Activated CD4-positive, alpha-beta T cell treated with anti-CD3 and anti-CD28 coated beads, Interleukin-2, amount 10 ng/mL, durations not matched to agents 7 days and 5 days (primary cell): ENCODE results near the gene HIGD1A. TPM values are rescaled to one million over a fixed set of nuclear protein-coding genes. Genes with fewer than 3 reads are reported as not detected.

Experiments used
- CTCF ChIA-PET: fragments of 350-600 bp; sonication (Branson Sonifier 250); formaldehyde crosslinking; loops from one replicate; lab custom pipeline; 2021; ENCODE audit warnings: antibody characterized with exemption; lab: Charles Lee
- POLR2A ChIA-PET: fragments of 350-600 bp; sonication (Branson Sonifier 250); formaldehyde crosslinking; loops from one replicate; lab custom pipeline; 2021; ENCODE audit warnings: antibody characterized with exemption; lab: Charles Lee
- DNase-seq: peaks from one replicate; pipeline ENCODE4 v3.0.0-alpha.2; 2020
- H3K27ac Mint-ChIP-seq: one replicate; pipeline ENCODE4 v1.8.0; 2021; ENCODE audit warnings: mild to moderate bottlenecking, moderate library complexity, mixed read lengths
- H3K27me3 Mint-ChIP-seq: one replicate; pipeline ENCODE4 v1.8.0; 2021; ENCODE audit warnings: mixed read lengths
- H3K36me3 Mint-ChIP-seq: one replicate; pipeline ENCODE4 v1.8.0; 2021; ENCODE audit warnings: low read depth, mixed read lengths
- H3K4me1 Mint-ChIP-seq: one replicate; pipeline ENCODE4 v1.8.0; 2021; ENCODE audit warnings: mixed read lengths
- H3K4me3 Mint-ChIP-seq: one replicate; pipeline ENCODE4 v1.8.0; 2021; ENCODE audit warnings: mild to moderate bottlenecking, moderate library complexity, mixed read lengths
- H3K9me3 Mint-ChIP-seq: one replicate; pipeline ENCODE4 v1.8.0; 2021; ENCODE audit warnings: mixed read lengths
- total RNA-seq, 2 experiments: library from RNA; stranded (reverse); gene quantifications; one replicate each; pipeline ENCODE4 v1.2.3, GENCODE V29; 2021

HIGD1A gene
- total RNA-seq, 2 experiments from 2014 or later = 51.6 to 72.1 TPM

DNA sequence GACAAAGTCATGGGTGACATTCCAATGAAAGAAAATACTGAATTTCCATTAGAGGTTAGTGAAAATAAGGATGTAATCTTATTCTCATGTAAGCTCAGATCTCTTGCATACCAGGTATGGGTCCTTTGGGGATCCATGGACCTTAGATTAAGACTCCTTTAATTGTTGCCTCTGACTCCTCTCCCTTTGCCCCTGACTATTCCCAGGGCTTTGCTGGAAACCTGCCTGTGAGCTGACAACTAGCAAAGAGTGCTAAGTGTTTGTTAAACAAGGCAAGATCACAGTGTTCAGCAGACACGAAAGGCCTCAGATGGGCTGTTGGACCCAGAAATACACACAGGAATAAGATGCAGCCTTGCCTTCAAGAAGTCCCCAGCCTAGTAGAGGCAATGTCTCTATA is 37.0 kb upstream of the HIGD1A start:
- no peak overlapping the region for H3K4me3 Mint-ChIP-seq
- no peaks in the 10 kb centered on the region for H3K36me3 Mint-ChIP-seq
- DNase-seq = no peak
- H3K27me3 Mint-ChIP-seq = no peaks in the 10 kb centered on the region
- H3K27ac Mint-ChIP-seq = no peak overlapping the region
- no peaks in the 10 kb centered on the region for H3K4me1 Mint-ChIP-seq
- ChIA-PET CTCF (interaction anchor here (0.6 kb wide), 1 partner anchor 351 kb away, joined by 3 read pairs; no protein-coding TSS in a partner anchor), POLR2A (no interaction called here)
- no peaks in the 10 kb centered on the region for H3K9me3 Mint-ChIP-seq

DNA sequence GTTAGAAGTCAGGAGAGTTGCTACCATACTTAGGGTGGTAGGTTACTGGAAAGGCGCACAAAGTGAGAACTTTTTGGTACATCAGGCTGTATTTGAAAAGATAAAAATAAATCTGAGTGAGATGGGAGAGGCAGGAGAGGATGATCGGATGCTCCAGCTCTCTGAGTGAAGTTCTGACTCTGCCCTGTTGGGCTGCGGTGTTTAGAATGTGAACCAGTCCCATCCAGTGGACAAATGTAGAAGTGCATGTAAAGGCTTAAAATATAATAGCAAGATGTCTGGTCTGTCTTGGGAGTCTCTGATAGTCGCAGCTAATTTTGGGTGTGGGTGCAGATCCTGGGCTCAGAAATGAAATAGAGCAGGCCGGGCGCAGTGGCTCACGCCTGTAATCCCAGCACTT is 35.3 kb upstream of the HIGD1A start:
- no peak overlapping the region for H3K27ac Mint-ChIP-seq
- DNase-seq = peak; percentile 52
- ChIA-PET CTCF (interaction anchor here (1.0 to 2.1 kb wide), 8 partner anchors 8 to 338 kb away, joined by 3 to 10 read pairs (median 5); partner anchors contain the start of gene VIPR1), POLR2A (no interaction called here)
- H3K27me3 Mint-ChIP-seq = no peaks in the 10 kb centered on the region
- H3K9me3 Mint-ChIP-seq = no peaks in the 10 kb centered on the region
- no peak overlapping the region for H3K4me3 Mint-ChIP-seq
- H3K4me1 Mint-ChIP-seq = no peaks in the 10 kb centered on the region
- H3K36me3 Mint-ChIP-seq = no peaks in the 10 kb centered on the region

- POLR2A ChIA-PET = no interaction called here
Observed at GRCh38 chr3:42838571-42838970, 34.3 kb upstream of the HIGD1A start.

DNA sequence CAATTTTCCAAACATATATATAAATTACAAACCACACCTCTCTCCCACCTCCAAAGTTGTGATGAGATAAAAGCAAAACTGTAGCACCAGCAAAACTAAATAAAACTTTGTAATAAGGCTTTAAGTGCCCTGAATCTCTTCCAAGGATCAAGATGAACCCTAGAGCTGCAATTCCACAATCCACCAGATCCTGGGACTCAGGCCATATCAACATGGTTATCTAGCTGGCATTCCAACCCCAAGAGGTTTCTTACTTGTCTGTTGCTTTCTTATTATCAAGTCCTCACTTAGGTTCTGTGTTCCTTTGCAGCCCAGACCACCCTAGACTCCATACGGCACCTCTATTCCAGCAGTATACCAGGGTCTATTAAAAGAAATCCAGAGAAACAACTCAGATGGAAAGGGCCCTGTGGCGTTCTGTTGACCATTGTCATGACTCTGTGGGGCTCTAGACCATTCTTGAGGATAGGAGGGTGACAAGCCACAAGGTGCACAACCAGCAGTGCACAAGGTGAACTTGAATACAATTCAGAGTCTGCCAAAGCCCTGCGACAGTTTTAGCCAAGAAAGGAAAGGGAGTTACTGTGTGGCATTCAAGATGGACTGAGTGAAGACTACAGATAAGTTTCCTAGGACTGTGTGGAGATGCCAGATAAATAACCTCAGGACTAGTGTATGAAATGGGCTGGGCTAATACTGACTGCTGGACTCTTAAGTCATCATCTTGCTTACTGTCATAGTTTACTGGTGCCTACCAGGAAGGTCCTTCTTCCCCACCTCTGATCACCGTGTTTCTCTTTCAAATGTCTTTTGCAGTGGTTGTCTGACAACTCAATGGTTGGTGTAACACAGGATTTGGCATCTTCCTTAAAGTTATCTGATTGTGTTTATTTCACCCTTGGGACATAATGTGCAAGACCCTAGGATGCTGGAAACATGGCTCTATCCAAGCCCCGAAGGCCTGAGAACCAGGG is 32.1 kb upstream of the HIGD1A start:
- no peaks in the 10 kb centered on the region for H3K36me3 Mint-ChIP-seq
- ChIA-PET CTCF (no interaction called here), POLR2A (no interaction called here)
- no peak overlapping the region for H3K27ac Mint-ChIP-seq
- peaks cover 3% of the 10 kb centered on the region for H3K4me1 Mint-ChIP-seq
- no peaks in the 10 kb centered on the region for H3K9me3 Mint-ChIP-seq
- no peak overlapping the region for H3K4me3 Mint-ChIP-seq
- DNase-seq = no peak
- H3K27me3 Mint-ChIP-seq = peaks cover 1% of the 10 kb centered on the region

More at GRCh38 chr3:42838571-42838970, 34.3 kb upstream of the HIGD1A start:
- CTCF ChIA-PET = interaction anchor here (0.8 to 2.1 kb wide), 7 partner anchors 7 to 175 kb away, joined by 3 to 10 read pairs (median 5); no protein-coding TSS in a partner anchor
- no peaks in the 10 kb centered on the region for H3K4me1 Mint-ChIP-seq
- H3K27ac Mint-ChIP-seq = no peak overlapping the region
- DNase-seq = no peak
- H3K9me3 Mint-ChIP-seq = no peaks in the 10 kb centered on the region
- H3K36me3 Mint-ChIP-seq = no peaks in the 10 kb centered on the region
- H3K27me3 Mint-ChIP-seq = peaks cover 1% of the 10 kb centered on the region
- no peak overlapping the region for H3K4me3 Mint-ChIP-seq

- CTCF ChIA-PET = interaction anchor here (0.7 to 1.6 kb wide), 11 partner anchors 8 to 50 kb away, joined by 3 to 9 read pairs (median 3); partner anchors contain the start of genes ACKR2 and HIGD1A
- DNase-seq = peak; percentile 86
- H3K27ac Mint-ChIP-seq = no peak overlapping the region
- H3K4me1 Mint-ChIP-seq = peaks cover 13% of the 10 kb centered on the region
- H3K9me3 Mint-ChIP-seq = no peaks in the 10 kb centered on the region
- no peaks in the 10 kb centered on the region for H3K36me3 Mint-ChIP-seq
- POLR2A ChIA-PET = interaction anchor here (0.8 kb wide), 1 partner anchor 50 kb away, joined by 4 read pairs; no protein-coding TSS in a partner anchor
- peaks cover 20% of the 10 kb centered on the region for H3K27me3 Mint-ChIP-seq
- H3K4me3 Mint-ChIP-seq = no peak overlapping the region
Observed at GRCh38 chr3:42831321-42831713, 27.0 kb upstream of the HIGD1A start.

DNA sequence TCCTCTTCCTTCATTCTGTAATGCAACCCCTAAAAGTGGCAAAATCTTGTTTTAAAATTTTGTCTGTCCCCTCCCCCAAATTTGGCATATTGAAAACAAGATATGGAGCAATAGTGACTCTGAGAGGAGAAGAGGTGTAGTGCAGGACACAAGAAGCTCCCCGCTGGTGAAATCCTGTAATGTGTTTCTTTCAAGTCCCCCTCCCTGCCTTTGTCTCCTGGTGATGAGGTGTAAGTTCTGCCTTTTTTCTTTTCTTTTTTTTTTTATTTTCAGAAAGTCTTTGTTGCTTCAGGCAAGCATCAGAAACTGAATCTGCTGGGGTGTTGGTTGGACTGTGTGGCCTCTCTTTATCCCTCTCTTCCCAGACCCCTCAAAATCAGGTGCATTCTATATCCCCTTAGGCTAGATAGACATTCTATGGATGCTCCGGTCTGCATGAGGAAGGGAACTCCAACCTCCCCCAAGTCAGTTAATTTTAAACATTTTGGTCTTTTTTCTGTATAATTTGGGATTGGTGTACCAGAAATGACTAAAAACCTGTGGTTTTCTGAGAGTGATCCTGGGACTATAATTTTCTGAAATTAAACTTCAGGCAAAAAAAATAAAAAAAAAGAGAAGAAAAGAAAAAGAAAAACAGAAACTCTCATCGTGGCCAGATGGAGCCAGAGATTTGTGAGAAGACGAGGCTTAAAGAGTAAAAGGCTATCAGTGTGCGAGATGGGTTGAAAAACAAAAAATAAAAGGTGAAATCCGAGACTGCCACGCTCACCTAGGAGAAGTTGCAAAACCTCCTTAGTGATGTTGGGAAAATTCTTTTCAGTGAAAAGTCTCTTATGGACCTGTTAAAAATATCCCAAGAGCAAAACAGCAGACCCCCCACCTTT is 26.4 kb upstream of the HIGD1A start:
- Mint-ChIP-seq H3K27ac (no peak overlapping the region), H3K9me3 (no peaks in the 10 kb centered on the region), H3K4me1 (peaks cover 13% of the 10 kb centered on the region), H3K36me3 (no peaks in the 10 kb centered on the region), H3K27me3 (peaks cover 25% of the 10 kb centered on the region), H3K4me3 (no peak overlapping the region)
- ChIA-PET POLR2A (interaction anchor here (0.8 kb wide), 1 partner anchor 50 kb away, joined by 4 read pairs; no protein-coding TSS in a partner anchor), CTCF (interaction anchor here (0.6 to 1.6 kb wide), 13 partner anchors 8 to 503 kb away, joined by 3 to 9 read pairs (median 3); partner anchors contain the start of genes ACKR2 and HIGD1A)
- DNase-seq = no peak

- Mint-ChIP-seq H3K4me3 (no peak overlapping the region), H3K4me1 (peaks cover 13% of the 10 kb centered on the region), H3K27me3 (peaks cover 25% of the 10 kb centered on the region), H3K36me3 (no peaks in the 10 kb centered on the region), H3K27ac (no peak overlapping the region), H3K9me3 (no peaks in the 10 kb centered on the region)
- DNase-seq = no peak
- ChIA-PET POLR2A (no interaction called here), CTCF (interaction anchor here (0.6 to 1.6 kb wide), 4 partner anchors 39 to 502 kb away, joined by 3 to 9 read pairs (median 4); no protein-coding TSS in a partner anchor)
Observed at GRCh38 chr3:42829628-42830436, 25.5 kb upstream of the HIGD1A start.

- H3K9me3 Mint-ChIP-seq = no peaks in the 10 kb centered on the region
- DNase-seq = no peak
- peaks cover 13% of the 10 kb centered on the region for H3K4me1 Mint-ChIP-seq
- H3K36me3 Mint-ChIP-seq = no peaks in the 10 kb centered on the region
- H3K27ac Mint-ChIP-seq = no peak overlapping the region
- POLR2A ChIA-PET = no interaction called here
- no peak overlapping the region for H3K4me3 Mint-ChIP-seq
- CTCF ChIA-PET = no interaction called here
- H3K27me3 Mint-ChIP-seq = peaks cover 25% of the 10 kb centered on the region
Observed at GRCh38 chr3:42829083-42829627, 24.9 kb upstream of the HIGD1A start.

GRCh38 chr3:42827654-42828053 is 23.4 kb upstream of the HIGD1A start:
- DNase-seq = no peak
- Mint-ChIP-seq H3K4me1 (peaks cover 19% of the 10 kb centered on the region), H3K27me3 (peaks cover 24% of the 10 kb centered on the region), H3K9me3 (no peaks in the 10 kb centered on the region), H3K27ac (no peak overlapping the region), H3K4me3 (no peak overlapping the region), H3K36me3 (no peaks in the 10 kb centered on the region)
- CTCF ChIA-PET = no interaction called here
- POLR2A ChIA-PET = no interaction called here

DNA sequence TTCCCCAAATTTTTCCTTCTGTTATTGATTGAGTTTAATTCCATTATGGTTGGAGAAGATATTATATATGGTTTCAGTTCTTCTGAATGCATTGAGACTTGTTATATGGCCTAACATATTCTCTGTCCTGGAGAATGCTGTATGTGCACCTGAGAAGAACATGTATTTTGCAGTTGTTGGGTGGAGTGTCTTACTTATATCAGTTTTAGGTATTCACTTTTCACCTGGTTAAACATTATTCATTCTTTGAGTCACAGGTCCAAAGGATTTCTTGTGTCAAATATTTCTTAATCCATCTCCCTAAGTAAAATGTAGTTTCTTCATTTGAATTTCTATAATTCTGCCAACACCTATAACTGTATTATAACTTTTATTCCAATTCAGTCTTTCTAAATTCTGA is 22.7 kb upstream of the HIGD1A start:
- Mint-ChIP-seq H3K27me3 (peaks cover 24% of the 10 kb centered on the region), H3K4me1 (peaks cover 19% of the 10 kb centered on the region), H3K9me3 (no peaks in the 10 kb centered on the region), H3K4me3 (no peak overlapping the region), H3K27ac (no peak overlapping the region), H3K36me3 (no peaks in the 10 kb centered on the region)
- ChIA-PET CTCF (no interaction called here), POLR2A (no interaction called here)
- DNase-seq = no peak

- Mint-ChIP-seq H3K36me3 (no peaks in the 10 kb centered on the region), H3K4me1 (peaks cover 13% of the 10 kb centered on the region), H3K4me3 (no peak overlapping the region), H3K9me3 (no peaks in the 10 kb centered on the region), H3K27me3 (peaks cover 24% of the 10 kb centered on the region), H3K27ac (no peak overlapping the region)
- DNase-seq = no peak
- CTCF ChIA-PET = interaction anchor here (0.7 kb wide), 1 partner anchor 1510 kb away, joined by 3 read pairs; no protein-coding TSS in a partner anchor
- POLR2A ChIA-PET = no interaction called here
Observed at GRCh38 chr3:42826141-42826540, 21.9 kb upstream of the HIGD1A start.
